Stomach (tissue), 9 donors: ENCODE data around the gene MYCBP2. TPM values are rescaled to one million over a fixed set of nuclear protein-coding genes. Genes with fewer than 3 reads are reported as not detected.

Source experiments
- DNase-seq, 2 donors: peaks; one replicate each; pipeline versions ENCODE4 v3.0.0 to v3.0.0-alpha.2; 2013 to 2019
- H3K27ac ChIP-seq, 5 donors: fragments of 200-600 bp in 4 of 5; sonication (generic) in 4 of 5; one replicate each; pipeline ENCODE4 v1.5.1; 2013 to 2019; ENCODE audit warnings: mild to moderate bottlenecking in 1 of 5, moderate library complexity in 1 of 5
- H3K27me3 ChIP-seq, 3 donors: fragments of 200-600 bp; sonication (generic); one replicate each; pipeline ENCODE4 v1.5.1; 2017 to 2019; ENCODE audit warnings: mixed run types in 1 of 3
- H3K36me3 ChIP-seq, 4 donors: fragments of 200-600 bp; sonication (generic); 1 replicate in 3 of 4; 2 replicates in 1 of 4; pipeline ENCODE4 v1.5.1; 2016 to 2019
- H3K4me1 ChIP-seq, 4 donors: fragments of 200-600 bp; sonication (generic); one replicate each; pipeline ENCODE4 v1.5.1; 2016 to 2019
- H3K4me3 ChIP-seq, 4 donors: fragments of 200-600 bp; sonication (generic) in 3 of 4; one replicate each; pipeline ENCODE4 v1.5.1; 2016 to 2019; ENCODE audit warnings: mild to moderate bottlenecking in 1 of 4
- H3K9me3 ChIP-seq, 4 donors: fragments of 200-600 bp; sonication (generic); one replicate each; pipeline ENCODE4 v1.5.1; 2016 to 2019
- EP300 ChIP-seq: sonication (generic); formaldehyde crosslinking; IDR thresholded peaks from one replicate; pipeline ENCODE4 v1.6.1; 2017; ENCODE audit warnings: antibody characterized with exemption
- POLR2A ChIP-seq, 4 donors: fragments of 450-650 bp; IDR thresholded peaks; one replicate each; pipeline ENCODE4 v1.6.1; 2016; ENCODE audit warnings: antibody characterized with exemption in 4 of 4, control low read depth in 2 of 4, mild to moderate bottlenecking in 1 of 4, moderate library complexity in 1 of 4
- POLR2AphosphoS5 ChIP-seq, 3 donors: sonication (generic); formaldehyde crosslinking; IDR thresholded peaks; one replicate each; pipeline ENCODE4 v1.6.1; 2016; ENCODE audit warnings: antibody characterized with exemption in 3 of 3
- WGBS, 5 donors: extraction: QIAGEN DNeasy Blood & Tissue Kit in 3 of 5; methylation state at CpG; one replicate each; pipeline versions ENCODE4 v1.1.5 to v1.1.7; 2013 to 2018; 5-methylcytosine and 5-hydroxymethylcytosine counted together
- intact Hi-C: fragments of 100-400 bp; cut with DNase I; formaldehyde crosslinking; loops from one replicate; pipeline ENCODE4 v1.15.1; 2023; ENCODE audit warnings: low total_unique reads
- polyA plus RNA-seq, 3 donors: library from polyadenylated mRNA; stranded (reverse); fragments of 200-250 nt; gene quantifications; one replicate each; pipeline ENCODE4 v1.2.3, GENCODE V29; 2013
- total RNA-seq, 5 donors: library from RNA; depleted of rRNA; stranded (reverse); fragments of >200 nt; gene quantifications; one replicate each; pipeline versions ENCODE4 v1.1.0 to v1.2.3, GENCODE V29; 2014 to 2016
- TF ChIP-seq, protein P1 (sequence below), 7 experiments: fragments of 450-650 bp in 4 of 7; fragments of 200-600 bp in 3 of 7; sonication (generic) in 3 of 7; IDR thresholded peaks; one replicate each; pipeline ENCODE4 v1.5.1; 2016 to 2019; ENCODE audit warnings: antibody characterized with exemption in 7 of 7, control low read depth in 2 of 7, mild to moderate bottlenecking in 1 of 7
- donor health status: healthy with polysubstance abuse.
- donor health status: Bipolar disorder and iron deficiency.
- donor health status: healthy.

MYCBP2 gene
- total and polyA plus RNA-seq, 8 donors: 15.6 to 194 (median 70.4) TPM

GRCh38 chr13:77099415-77099814, 227.5 kb downstream of the MYCBP2 start:
- no peak for DNase-seq
- Histone ChIP-seq H3K27ac (no peak overlapping the region), H3K36me3 (peaks cover 15 to 43% (median 38%) of the 10 kb centered on the region in 4 donors), H3K27me3 (no peaks in the 10 kb centered on the region), H3K9me3 (no peaks in the 10 kb centered on the region), H3K4me1 (no peaks in the 10 kb centered on the region), H3K4me3 (no peak overlapping the region)
- TF ChIP-seq EP300 (no peak), POLR2AphosphoS5 (IDR thresholded peaks at IDR 0.05) (no peak), POLR2A (IDR thresholded peaks at IDR 0.05) (no peak)
- TF ChIP-seq, protein P1, sequence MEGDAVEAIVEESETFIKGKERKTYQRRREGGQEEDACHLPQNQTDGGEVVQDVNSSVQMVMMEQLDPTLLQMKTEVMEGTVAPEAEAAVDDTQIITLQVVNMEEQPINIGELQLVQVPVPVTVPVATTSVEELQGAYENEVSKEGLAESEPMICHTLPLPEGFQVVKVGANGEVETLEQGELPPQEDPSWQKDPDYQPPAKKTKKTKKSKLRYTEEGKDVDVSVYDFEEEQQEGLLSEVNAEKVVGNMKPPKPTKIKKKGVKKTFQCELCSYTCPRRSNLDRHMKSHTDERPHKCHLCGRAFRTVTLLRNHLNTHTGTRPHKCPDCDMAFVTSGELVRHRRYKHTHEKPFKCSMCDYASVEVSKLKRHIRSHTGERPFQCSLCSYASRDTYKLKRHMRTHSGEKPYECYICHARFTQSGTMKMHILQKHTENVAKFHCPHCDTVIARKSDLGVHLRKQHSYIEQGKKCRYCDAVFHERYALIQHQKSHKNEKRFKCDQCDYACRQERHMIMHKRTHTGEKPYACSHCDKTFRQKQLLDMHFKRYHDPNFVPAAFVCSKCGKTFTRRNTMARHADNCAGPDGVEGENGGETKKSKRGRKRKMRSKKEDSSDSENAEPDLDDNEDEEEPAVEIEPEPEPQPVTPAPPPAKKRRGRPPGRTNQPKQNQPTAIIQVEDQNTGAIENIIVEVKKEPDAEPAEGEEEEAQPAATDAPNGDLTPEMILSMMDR (IDR thresholded peaks at IDR 0.05): no peak
- intact Hi-C loops: no loop called here
- WGBS, 5 donors: 92 to 95% (median 94%) methylated on average over 3 of the region's 3 CpGs

GRCh38 chr13:77095288-77095687, 231.6 kb downstream of the MYCBP2 start:
- TF ChIP-seq POLR2AphosphoS5 (IDR thresholded peaks at IDR 0.05) (no peak), POLR2A (IDR thresholded peaks at IDR 0.05) (no peak), EP300 (no peak)
- TF ChIP-seq, protein P1 (IDR thresholded peaks at IDR 0.05): no peak
- H3K27me3 ChIP-seq: no peaks in the 10 kb centered on the region
- peaks cover 23 to 77% (median 69%) of the 10 kb centered on the region in 4 donors for H3K36me3 ChIP-seq
- H3K9me3 ChIP-seq: no peaks in the 10 kb centered on the region
- H3K4me3 ChIP-seq: no peak overlapping the region
- intact Hi-C loops: no loop called here
- DNase-seq: no peak
- WGBS, 5 donors: 94 to 98% (median 96%) methylated on average over 4 of the region's 4 CpGs
- H3K4me1 ChIP-seq: no peaks in the 10 kb centered on the region
- H3K27ac ChIP-seq: no peak overlapping the region

- Histone ChIP-seq H3K4me1 (no peaks in the 10 kb centered on the region), H3K27me3 (no peaks in the 10 kb centered on the region), H3K9me3 (no peaks in the 10 kb centered on the region), H3K27ac (no peak overlapping the region), H3K36me3 (peaks cover 23 to 78% (median 74%) of the 10 kb centered on the region in 4 donors), H3K4me3 (no peak overlapping the region)
- intact Hi-C loops: no loop called here
- no peak for TF ChIP-seq POLR2AphosphoS5 (IDR thresholded peaks at IDR 0.05)
- TF ChIP-seq POLR2A (IDR thresholded peaks at IDR 0.05): no peak
- no peak for TF ChIP-seq EP300
- TF ChIP-seq, protein P1 (IDR thresholded peaks at IDR 0.05): no peak
- WGBS, 5 donors: 92 to 99% (median 98%) methylated on average over 3 of the region's 3 CpGs
- no peak for DNase-seq
These were observed 232.1 kb downstream of the MYCBP2 start for GRCh38 chr13:77094773-77095172.

DNA sequence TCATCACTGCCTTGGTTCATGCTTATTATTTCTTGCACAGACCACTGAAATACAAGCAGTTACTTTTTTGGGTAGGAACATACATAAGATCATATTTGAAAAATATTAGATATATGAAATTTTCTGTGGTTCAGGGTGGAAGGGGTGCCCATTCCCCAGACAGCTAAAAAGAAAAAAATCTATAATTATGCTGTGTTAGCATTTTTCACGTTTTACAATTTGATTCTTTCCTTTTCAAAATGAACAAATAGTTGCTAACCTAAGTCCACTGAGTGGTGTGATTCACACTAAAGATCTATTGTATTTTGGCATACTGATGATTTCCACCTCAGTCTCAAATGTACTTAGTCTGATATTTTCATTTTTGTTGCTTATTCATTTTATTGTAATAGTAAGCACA, 233.2 kb downstream of the MYCBP2 start:
- Histone ChIP-seq H3K9me3 (no peaks in the 10 kb centered on the region), H3K27me3 (no peaks in the 10 kb centered on the region), H3K4me1 (no peaks in the 10 kb centered on the region), H3K36me3 (peaks cover 22 to 74% (median 69%) of the 10 kb centered on the region in 4 donors), H3K27ac (no peak overlapping the region), H3K4me3 (no peak overlapping the region)
- no peak for DNase-seq
- TF ChIP-seq, protein P1 (IDR thresholded peaks at IDR 0.05): no peak
- TF ChIP-seq POLR2AphosphoS5 (IDR thresholded peaks at IDR 0.05) (no peak), EP300 (no peak), POLR2A (IDR thresholded peaks at IDR 0.05) (no peak)
- intact Hi-C loops: no loop called here
- WGBS, 5 donors: 67 to 87% (median 83%) methylated on average over 1 of the region's 1 CpG
